H1 (cell line): ENCODE measurements around the gene AVL9. TPM values are rescaled to one million over a fixed set of nuclear protein-coding genes. Genes with fewer than 3 reads are reported as not detected.

Experiments used
- RAD21 ChIP-seq, 2 experiments: IDR thresholded peaks in 1 of 2; conservative IDR thresholded peaks in 1 of 2; 2 replicates each; pipeline ENCODE4 v1.6.1; 2011; ENCODE audit warnings: low read depth in 2 of 2, low read length in 2 of 2, improper control_type of control experiment in 1 of 2, inconsistent platforms in 1 of 2, mild to moderate bottlenecking in 1 of 2, moderate library complexity in 1 of 2
- polyA plus RNA-seq, 7 experiments: library from polyadenylated mRNA; depleted of rRNA in 3 of 7; stranded (reverse) in 5 of 7; unstranded in 2 of 7; fragments of >200 nt in 5 of 7; fragments of 200-250 nt in 2 of 7; gene quantifications; 1 replicate in 5 of 7; 2 replicates in 1 of 7; 4 replicates in 1 of 7; pipeline versions ENCODE4 v1.2.1 to v1.2.3, GENCODE V29; 2011 to 2013; ENCODE audit warnings: missing spikeins in 2 of 7, mixed read lengths in 2 of 7
- total RNA-seq: library from RNA; stranded (reverse); fragmentation: NEBNext Ultra II Directional; extraction: Animal tissue kit (Norgen Biotek cat#: 25700); gene quantifications from 2 replicates; pipeline ENCODE4 v1.2.1, GENCODE V29; 2021

The AVL9 gene
- total and polyA plus RNA-seq, 2 of the 8 experiments (the other 6 are each of a cell fraction or from before 2014, with no cell fraction given): 15.5 to 42.1 TPM

GRCh38 chr7:32495298-32496051 lies at the start of gene AVL9 (continued):
- 0 out of 4 replicates have a peak, but pooled peaks of 1 of the 2 experiments have one; percentile 3 for TF ChIP-seq RAD21 (IDR thresholded peaks at IDR 0.05 in 1 of 2, conservative IDR thresholded peaks at IDR 0.05 in 1 of 2; ENCODE audit: low read depth in 2 of 2, low read length in 2 of 2)
